ENCODE results near the gene EGF. TPM values are rescaled to one million over a fixed set of nuclear protein-coding genes. Genes with fewer than 3 reads are reported as not detected.

EGF gene
- total RNA-seq, 1 experiment from 2014 or later: 26.7 TPM

- no TSS peak for BruUV-seq (replicated peaks)
- Histone ChIP-seq H3K27me3 (replicated peaks; ENCODE audit: insufficient read depth, low read depth, low read length, poor library complexity) (no peaks in the 10 kb centered on the region), H3K27ac (ENCODE audit: low read depth, low read length, poor library complexity, severe bottlenecking) (peak overlapping the region; percentile 34), H3K9me3 (ENCODE audit: low read depth, low read length, poor library complexity, severe bottlenecking) (no peaks in the 10 kb centered on the region), H3K4me3 (ENCODE audit: low read depth, low read length, poor library complexity, severe bottlenecking) (peak overlapping the region; percentile 49), H3K4me1 (ENCODE audit: insufficient read depth, low read length, poor library complexity, severe bottlenecking) (peaks cover 38% of the 10 kb centered on the region), H3K36me3 (ENCODE audit: insufficient read depth, low read length, poor library complexity, severe bottlenecking) (no peaks in the 10 kb centered on the region)
- ChIA-PET CTCF (interaction anchor here (0.6 kb wide), 1 partner anchor 252 kb away, joined by 7 read pairs; no protein-coding TSS in a partner anchor), POLR2A (ENCODE audit: low non-redundant PET) (interaction anchor here (0.7 kb wide), 1 partner anchor 1107 kb away, joined by 3 read pairs; no protein-coding TSS in a partner anchor)
- intact Hi-C loops (cut with micrococcal nuclease; ENCODE audit: unreplicated experiment): no loop called here
- peak; percentile 8 for DNase-seq (ENCODE audit: low spot score)
- TF ChIP-seq CTCF (conservative IDR thresholded peaks at IDR 0.05; ENCODE audit: low read depth, low read length) (no peak), EZH2 (IDR thresholded peaks at IDR 0.05; ENCODE audit: borderline replicate concordance, low read depth, low read length, poor library complexity, severe bottlenecking) (no peak)
Observed at GRCh38 chr4:109916027-109916409, 3.3 kb downstream of the EGF start.

DNA sequence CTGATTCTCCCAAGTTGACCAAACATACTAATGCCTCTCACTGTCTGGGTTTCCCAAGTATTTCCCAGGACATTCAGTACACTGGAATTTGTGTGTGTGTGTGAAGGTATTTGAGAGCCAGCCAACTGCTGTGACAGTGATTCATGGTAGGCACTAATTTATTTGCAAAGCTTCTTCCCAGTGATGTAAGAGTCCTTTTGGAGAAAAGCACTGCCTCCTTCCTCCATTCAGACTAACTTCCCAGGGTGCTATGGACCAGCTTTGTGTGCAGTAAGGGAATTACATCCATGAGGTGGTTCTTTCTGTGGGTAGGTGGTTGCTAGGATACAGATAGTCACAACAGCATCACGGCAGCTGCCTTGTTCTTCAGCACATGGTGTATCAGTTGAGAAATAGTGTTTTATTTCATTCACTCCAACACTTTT lies 8.7 kb downstream of the EGF start:
- ChIA-PET POLR2A (ENCODE audit: low non-redundant PET) (no interaction called here), CTCF (interaction anchor here (0.5 kb wide), 1 partner anchor 55 kb away, joined by 3 read pairs; no protein-coding TSS in a partner anchor)
- Histone ChIP-seq H3K4me1 (ENCODE audit: insufficient read depth, low read length, poor library complexity, severe bottlenecking) (peaks cover 14% of the 10 kb centered on the region), H3K9me3 (ENCODE audit: low read depth, low read length, poor library complexity, severe bottlenecking) (no peaks in the 10 kb centered on the region), H3K27ac (ENCODE audit: low read depth, low read length, poor library complexity, severe bottlenecking) (no peak overlapping the region), H3K27me3 (replicated peaks; ENCODE audit: insufficient read depth, low read depth, low read length, poor library complexity) (no peaks in the 10 kb centered on the region), H3K4me3 (ENCODE audit: low read depth, low read length, poor library complexity, severe bottlenecking) (no peak overlapping the region), H3K36me3 (ENCODE audit: insufficient read depth, low read length, poor library complexity, severe bottlenecking) (peaks cover 5% of the 10 kb centered on the region)
- no TSS peak for BruUV-seq (replicated peaks)
- intact Hi-C loops (cut with micrococcal nuclease; ENCODE audit: unreplicated experiment): no loop called here
- peak; percentile 65 for DNase-seq (ENCODE audit: low spot score)
- TF ChIP-seq EZH2 (IDR thresholded peaks at IDR 0.05; ENCODE audit: borderline replicate concordance, low read depth, low read length, poor library complexity, severe bottlenecking): no peak
- no peak for TF ChIP-seq CTCF (conservative IDR thresholded peaks at IDR 0.05; ENCODE audit: low read depth, low read length)

DNA sequence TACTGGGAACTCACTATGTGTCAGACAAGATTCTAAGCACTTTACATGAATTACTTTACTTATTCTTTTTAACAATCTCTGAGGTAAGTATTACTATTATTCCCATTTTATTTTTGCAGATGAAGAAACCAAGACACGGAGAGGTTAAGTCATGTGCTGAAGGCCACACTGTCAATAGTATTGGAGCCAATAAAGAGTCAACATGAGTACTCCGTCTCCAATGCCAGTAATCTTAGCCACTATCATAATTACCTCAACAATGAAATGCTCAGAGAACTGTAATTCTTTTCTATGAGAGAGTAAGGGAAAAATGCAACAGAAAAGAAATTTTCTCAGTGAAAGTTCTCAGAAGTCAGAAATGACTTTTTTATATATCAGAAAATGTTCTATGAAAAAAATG lies 12.7 kb downstream of the EGF start:
- Histone ChIP-seq H3K4me1 (ENCODE audit: insufficient read depth, low read length, poor library complexity, severe bottlenecking) (peaks cover 16% of the 10 kb centered on the region), H3K36me3 (ENCODE audit: insufficient read depth, low read length, poor library complexity, severe bottlenecking) (peaks cover 5% of the 10 kb centered on the region), H3K27ac (ENCODE audit: low read depth, low read length, poor library complexity, severe bottlenecking) (no peak overlapping the region), H3K9me3 (ENCODE audit: low read depth, low read length, poor library complexity, severe bottlenecking) (no peaks in the 10 kb centered on the region), H3K4me3 (ENCODE audit: low read depth, low read length, poor library complexity, severe bottlenecking) (no peak overlapping the region), H3K27me3 (replicated peaks; ENCODE audit: insufficient read depth, low read depth, low read length, poor library complexity) (no peaks in the 10 kb centered on the region)
- no TSS peak for BruUV-seq (replicated peaks)
- no peak for DNase-seq (ENCODE audit: low spot score)
- intact Hi-C loops (cut with micrococcal nuclease; ENCODE audit: unreplicated experiment): no loop called here
- TF ChIP-seq EZH2 (IDR thresholded peaks at IDR 0.05; ENCODE audit: borderline replicate concordance, low read depth, low read length, poor library complexity, severe bottlenecking): no peak
- TF ChIP-seq CTCF (conservative IDR thresholded peaks at IDR 0.05; ENCODE audit: low read depth, low read length): no peak
- CTCF ChIA-PET: no interaction called here
- POLR2A ChIA-PET (ENCODE audit: low non-redundant PET): no interaction called here

Measured in A673 (cell line).